SK-N-SH (cell line): ENCODE results near the gene SEC14L1. TPM values are rescaled to one million over a fixed set of nuclear protein-coding genes. Genes with fewer than 3 reads are reported as not detected.

Source experiments
- CTCF ChIA-PET: fragments of 300-600, 350-600 bp; formaldehyde crosslinking; extraction: SDS; loops from one replicate; lab custom pipeline; 2021; lab: Yijun Ruan, JAX
- POLR2A ChIA-PET: fragments of 350-600 bp; sonication (Branson Sonifier 250); formaldehyde crosslinking; extraction: SDS; loops from one replicate; lab custom pipeline; 2020; ENCODE audit warnings: antibody characterized with exemption, inconsistent platforms; lab: Yijun Ruan, JAX
- DNase-seq: peaks from one replicate; pipeline ENCODE4 v3.0.0; 2012
- H2AFZ ChIP-seq: fragments of 200-600 bp; sonication (generic); 2 replicates; pipeline ENCODE4 v1.8.1; 2016; ENCODE audit warnings: antibody characterized with exemption, mild to moderate bottlenecking, low read depth
- H3F3A ChIP-seq: fragments of 200-600 bp; sonication (generic); replicated peaks from 2 replicates; pipeline ENCODE3; 2016; ENCODE audit warnings: antibody characterized with exemption, mild to moderate bottlenecking; ENCODE audit not compliant: insufficient read depth
- H3K27ac ChIP-seq, 2 experiments: fragments of 200-500 bp in 1 of 2; fragments of 200-600 bp in 1 of 2; sonication (Bioruptor generic) in 1 of 2; sonication (generic), shearing (Covaris generic) in 1 of 2; 2 replicates each; pipeline versions ENCODE4 v1.5.1 to v1.6.1; 2014 to 2016; ENCODE audit warnings: low read depth in 2 of 2, inconsistent platforms in 1 of 2, low read length in 1 of 2, mild to moderate bottlenecking in 1 of 2, mixed read lengths in 1 of 2
- H3K27me3 ChIP-seq: fragments of 200-600 bp; sonication (generic), shearing (Covaris generic); 2 replicates; pipeline ENCODE4 v1.6.1; 2016; ENCODE audit warnings: mixed run types; ENCODE audit not compliant: insufficient read depth
- H3K36me3 ChIP-seq, 2 experiments: fragments of 200-500 bp in 1 of 2; fragments of 200-600 bp in 1 of 2; sonication (Bioruptor generic) in 1 of 2; sonication (generic) in 1 of 2; replicated peaks in 1 of 2; 2 replicates each; pipeline versions ENCODE3 to v1.5.1; 2014 to 2016; ENCODE audit warnings: low read length in 1 of 2, mild to moderate bottlenecking in 1 of 2; ENCODE audit not compliant: insufficient read depth in 2 of 2, control insufficient read depth in 1 of 2
- H3K4me1 ChIP-seq, 2 experiments: fragments of 200-500 bp in 1 of 2; fragments of 200-600 bp in 1 of 2; sonication (Bioruptor generic) in 1 of 2; sonication (generic), shearing (Covaris generic) in 1 of 2; 2 replicates each; pipeline versions ENCODE4 v1.5.1 to v1.6.1; 2014 to 2016; ENCODE audit warnings: low read depth in 1 of 2, low read length in 1 of 2, mixed run types in 1 of 2; ENCODE audit not compliant: insufficient read depth in 2 of 2, control insufficient read depth in 1 of 2
- H3K4me2 ChIP-seq: fragments of 200-600 bp; sonication (generic), shearing (Covaris generic); 2 replicates; pipeline ENCODE4 v1.6.1; 2017; ENCODE audit warnings: mixed run types
- H3K4me3 ChIP-seq, 2 experiments: fragments of 200-500 bp in 1 of 2; fragments of 200-600 bp in 1 of 2; sonication (Bioruptor generic) in 1 of 2; sonication (generic), shearing (Covaris generic) in 1 of 2; 2 replicates each; pipeline versions ENCODE4 v1.5.1 to v1.8.1; 2014 to 2016; ENCODE audit warnings: low read depth in 2 of 2, inconsistent platforms in 1 of 2, low read length in 1 of 2, mild to moderate bottlenecking in 1 of 2, mixed read lengths in 1 of 2, moderate library complexity in 1 of 2
- H3K79me2 ChIP-seq: fragments of 200-600 bp; sonication (generic); 2 replicates; pipeline ENCODE4 v1.8.1; 2017; ENCODE audit warnings: mild to moderate bottlenecking; ENCODE audit not compliant: insufficient read depth
- H3K9ac ChIP-seq: fragments of 200-600 bp; sonication (generic); 2 replicates; pipeline ENCODE4 v1.6.1; 2017; ENCODE audit warnings: mixed run types
- H3K9me2 ChIP-seq: fragments of 200-600 bp; sonication (generic); 2 replicates; pipeline ENCODE4 v1.6.1; 2017; ENCODE audit warnings: mixed run types
- H3K9me3 ChIP-seq: fragments of 200-600 bp; sonication (generic); 2 replicates; pipeline ENCODE4 v1.6.1; 2017; ENCODE audit warnings: mixed run types, mild to moderate bottlenecking, moderate library complexity
- H4K20me1 ChIP-seq: fragments of 200-600 bp; sonication (generic); 2 replicates; pipeline ENCODE4 v1.6.1; 2017; ENCODE audit warnings: mild to moderate bottlenecking, mixed run types; ENCODE audit not compliant: insufficient read depth
- ELF1 ChIP-seq: IDR thresholded peaks from 2 replicates; pipeline ENCODE4 v1.4.0; 2012
- EZH2phosphoT487 ChIP-seq: fragments of 200-600 bp; sonication (generic); IDR thresholded peaks from 2 replicates; pipeline ENCODE4 v1.6.1; 2017; ENCODE audit warnings: low read depth, mixed run types, mild to moderate bottlenecking, antibody characterized with exemption, moderate library complexity, borderline replicate concordance
- FOSL2 ChIP-seq: IDR thresholded peaks from 2 replicates; pipeline ENCODE4 v1.4.0; 2012; ENCODE audit warnings: low read depth, mild to moderate bottlenecking, moderate library complexity, borderline replicate concordance
- FOXJ3 ChIP-seq: sonication (generic); formaldehyde crosslinking; IDR thresholded peaks from 2 replicates; pipeline ENCODE4 v1.5.1; 2020; ENCODE audit warnings: mild to moderate bottlenecking, missing genetic modification reagents
- GABPA ChIP-seq: IDR thresholded peaks from 2 replicates; pipeline ENCODE4 v1.4.0; 2012; ENCODE audit warnings: low read depth, mild to moderate bottlenecking
- GATA2 ChIP-seq: sonication (generic); formaldehyde crosslinking; IDR thresholded peaks from 2 replicates; pipeline ENCODE4 v1.5.0; 2020; ENCODE audit warnings: mild to moderate bottlenecking, missing genetic modification reagents
- JUND ChIP-seq: IDR thresholded peaks from 2 replicates; pipeline ENCODE4 v1.4.0; 2012
- MXI1 ChIP-seq: IDR thresholded peaks from 2 replicates; pipeline ENCODE4 v1.6.1; 2012; ENCODE audit warnings: mild to moderate bottlenecking, low read depth, low read length, improper control_type of control experiment
- NRF1 ChIP-seq: IDR thresholded peaks from 2 replicates; pipeline ENCODE4 v1.6.1; 2012; ENCODE audit warnings: low read depth, mild to moderate bottlenecking, low read length
- RAD21 ChIP-seq: IDR thresholded peaks from 2 replicates; pipeline ENCODE4 v1.6.1; 2012; ENCODE audit warnings: mild to moderate bottlenecking, low read length
- RFX5 ChIP-seq: IDR thresholded peaks from 2 replicates; pipeline ENCODE4 v1.6.1; 2012; ENCODE audit warnings: mild to moderate bottlenecking, improper control_type of control experiment, low read length
- SMC3 ChIP-seq: IDR thresholded peaks from 2 replicates; pipeline ENCODE4 v1.6.1; 2012; ENCODE audit warnings: low read depth, low read length, improper control_type of control experiment
- TAF1 ChIP-seq: IDR thresholded peaks from 2 replicates; pipeline ENCODE4 v1.6.1; 2012; ENCODE audit warnings: low read depth, mild to moderate bottlenecking, low read length, moderate library complexity, borderline replicate concordance
- TCF12 ChIP-seq: IDR thresholded peaks from 2 replicates; pipeline ENCODE4 v1.4.0; 2012
- TEAD4 ChIP-seq: IDR thresholded peaks from 2 replicates; pipeline ENCODE4 v1.4.0; 2012; ENCODE audit warnings: mild to moderate bottlenecking, borderline replicate concordance; ENCODE audit not compliant: insufficient read depth
- YY1 ChIP-seq: IDR thresholded peaks from 2 replicates; pipeline ENCODE4 v1.4.0; 2012; ENCODE audit warnings: low read depth, mild to moderate bottlenecking
- WGBS: methylation state at CpG from one replicate; pipeline ENCODE4 v1.1.6; 2017; ENCODE audit warnings: low lambda C conversion rate; 5-methylcytosine and 5-hydroxymethylcytosine counted together
- polyA plus RNA-seq, 3 experiments: library from polyadenylated mRNA; depleted of rRNA; stranded (reverse); fragments of >200 nt; gene quantifications; 2 replicates each; pipeline ENCODE4 v1.2.3, GENCODE V29; 2012
- TF ChIP-seq, protein P1 (sequence below): fragments of 150-350 bp; IDR thresholded peaks from 2 replicates; pipeline ENCODE4 v1.6.1; 2017; ENCODE audit warnings: antibody characterized with exemption, low read length, low read depth, borderline replicate concordance
- TF ChIP-seq, protein P2 (sequence below): IDR thresholded peaks from 2 replicates; pipeline ENCODE4 v1.4.0; 2012; ENCODE audit warnings: low read depth
- TF ChIP-seq, protein P3 (sequence below): IDR thresholded peaks from 2 replicates; pipeline ENCODE4 v1.4.0; 2012; ENCODE audit warnings: low read depth, borderline replicate concordance

Gene SEC14L1
- polyA plus RNA-seq, 1 of the 3 experiments (the other 2 are of a cell fraction), result 62.4 TPM

DNA sequence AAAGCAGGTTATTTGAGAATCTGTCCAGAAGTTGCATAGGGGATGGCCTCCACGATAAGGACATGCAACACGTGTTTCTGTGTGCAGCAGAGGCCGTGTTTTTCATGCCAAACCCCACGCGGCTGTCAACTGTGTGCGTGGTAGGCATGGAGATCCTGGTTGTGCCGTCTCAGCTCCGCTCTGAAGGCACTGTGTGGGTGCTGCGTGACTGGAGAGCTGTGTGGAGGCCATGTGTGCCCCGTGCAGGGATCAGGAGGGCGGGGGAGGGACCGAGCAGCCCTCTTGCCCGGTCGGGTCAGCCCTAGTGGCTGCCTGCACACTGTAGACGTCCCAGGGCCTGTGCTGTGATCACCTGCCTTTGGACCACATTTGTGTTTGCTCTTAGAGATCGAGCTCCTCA lies 74.5 kb downstream of the SEC14L1 start:
- Histone ChIP-seq H3K27ac (no peak overlapping the region), H4K20me1 (no peaks in the 10 kb centered on the region), H3K9me3 (no peaks in the 10 kb centered on the region), H3K79me2 (peaks cover 6% of the 10 kb centered on the region; the same call in 1 of the 2 replicates), H3K27me3 (no peaks in the 10 kb centered on the region), H3K4me3 (no peak overlapping the region), H3K4me1 (no peaks in the 10 kb centered on the region), H3K36me3 (peaks cover 68 to 71% of the 10 kb centered on the region in 2 experiments), H2AFZ (no peak overlapping the region), H3K4me2 (no peak overlapping the region), H3F3A (peaks cover 11% of the 10 kb centered on the region), H3K9me2 (no peaks in the 10 kb centered on the region), H3K9ac (no peak overlapping the region)
- POLR2A ChIA-PET, result interaction anchor here (0.9 kb wide), 1 partner anchor 10 kb away, joined by 3 read pairs; no protein-coding TSS in a partner anchor
- TF ChIP-seq JUND (no peak), TEAD4 (no peak), SMC3 (no peak), NRF1 (no peak), FOXJ3 (CRISPR knock-in tag) (no peak), GABPA (no peak), ELF1 (no peak), RFX5 (no peak), FOSL2 (no peak), MXI1 (no peak), EZH2phosphoT487 (no peak), YY1 (no peak), GATA2 (CRISPR knock-in tag) (no peak), TCF12 (no peak), TAF1 (no peak), RAD21 (no peak)
- TF ChIP-seq, protein P1, sequence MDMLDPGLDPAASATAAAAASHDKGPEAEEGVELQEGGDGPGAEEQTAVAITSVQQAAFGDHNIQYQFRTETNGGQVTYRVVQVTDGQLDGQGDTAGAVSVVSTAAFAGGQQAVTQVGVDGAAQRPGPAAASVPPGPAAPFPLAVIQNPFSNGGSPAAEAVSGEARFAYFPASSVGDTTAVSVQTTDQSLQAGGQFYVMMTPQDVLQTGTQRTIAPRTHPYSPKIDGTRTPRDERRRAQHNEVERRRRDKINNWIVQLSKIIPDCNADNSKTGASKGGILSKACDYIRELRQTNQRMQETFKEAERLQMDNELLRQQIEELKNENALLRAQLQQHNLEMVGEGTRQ, result no peak
- TF ChIP-seq, protein P2, sequence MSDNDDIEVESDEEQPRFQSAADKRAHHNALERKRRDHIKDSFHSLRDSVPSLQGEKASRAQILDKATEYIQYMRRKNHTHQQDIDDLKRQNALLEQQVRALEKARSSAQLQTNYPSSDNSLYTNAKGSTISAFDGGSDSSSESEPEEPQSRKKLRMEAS, result no peak
- TF ChIP-seq, protein P3, sequence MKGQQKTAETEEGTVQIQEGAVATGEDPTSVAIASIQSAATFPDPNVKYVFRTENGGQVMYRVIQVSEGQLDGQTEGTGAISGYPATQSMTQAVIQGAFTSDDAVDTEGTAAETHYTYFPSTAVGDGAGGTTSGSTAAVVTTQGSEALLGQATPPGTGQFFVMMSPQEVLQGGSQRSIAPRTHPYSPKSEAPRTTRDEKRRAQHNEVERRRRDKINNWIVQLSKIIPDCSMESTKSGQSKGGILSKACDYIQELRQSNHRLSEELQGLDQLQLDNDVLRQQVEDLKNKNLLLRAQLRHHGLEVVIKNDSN, result no peak
- CTCF ChIA-PET, result interaction anchor here (0.6 to 3.8 kb wide), 21 partner anchors 8 to 487 kb away, joined by 3 to 22 read pairs (median 4); no protein-coding TSS in a partner anchor
- DNase-seq, result no peak
- 95% methylated on average over 16 of the region's 16 CpGs for WGBS
